Liver (tissue), 3 donors: ENCODE data around the gene PDPN.

Experiments used
- ATF3 ChIP-seq: IDR thresholded peaks from 2 replicates; pipeline ENCODE4 v1.6.1; 2016; ENCODE audit warnings: antibody characterized with exemption
- CTCF ChIP-seq: fragments of 150-350 bp; IDR thresholded peaks from 2 replicates; pipeline ENCODE4 v1.5.1; 2017; ENCODE audit warnings: improper control_type of control experiment, low read depth, low read length; ENCODE audit not compliant: missing input control
- EGR1 ChIP-seq, 2 donors: IDR thresholded peaks; 2 replicates each; pipeline ENCODE4 v1.6.1; 2016 to 2018; ENCODE audit warnings: antibody characterized with exemption in 2 of 2, low read depth in 2 of 2
- HNF4A ChIP-seq, 2 donors: conservative IDR thresholded peaks; 2 replicates each; pipeline ENCODE4 v1.6.1; 2016; ENCODE audit warnings: antibody characterized with exemption in 2 of 2, mild to moderate bottlenecking in 2 of 2
- HNF4G ChIP-seq: IDR thresholded peaks from 2 replicates; pipeline ENCODE4 v1.6.1; 2016; ENCODE audit warnings: antibody characterized with exemption
- JUND ChIP-seq, 2 donors: IDR thresholded peaks; 2 replicates each; pipeline ENCODE4 v1.6.1; 2016; ENCODE audit warnings: antibody characterized with exemption in 2 of 2
- MAX ChIP-seq: IDR thresholded peaks from 2 replicates; pipeline ENCODE4 v1.6.1; 2016; ENCODE audit warnings: antibody characterized with exemption
- RAD21 ChIP-seq, 2 donors: IDR thresholded peaks; 2 replicates each; pipeline ENCODE4 v1.6.1; 2016; ENCODE audit warnings: antibody characterized with exemption in 2 of 2, mild to moderate bottlenecking in 2 of 2
- TAF1 ChIP-seq: conservative IDR thresholded peaks from 2 replicates; pipeline ENCODE4 v1.6.1; 2016; ENCODE audit warnings: antibody characterized with exemption, mild to moderate bottlenecking
- YY1 ChIP-seq: IDR thresholded peaks from 2 replicates; pipeline ENCODE4 v1.6.1; 2016; ENCODE audit warnings: antibody characterized with exemption, mild to moderate bottlenecking
- donor health status: healthy.
- donor health status: healthy.

GRCh38 chr1:13663969-13664368 lies 80.3 kb downstream of the PDPN start:
- no peak for TF ChIP-seq HNF4G
- no peak for TF ChIP-seq CTCF
- no peak for TF ChIP-seq EGR1 (IDR thresholded peaks at IDR 0.05; ENCODE audit: low read depth in 2 of 2)
- TF ChIP-seq HNF4A (conservative IDR thresholded peaks at IDR 0.05), result no peak
- no peak for TF ChIP-seq JUND (IDR thresholded peaks at IDR 0.05)
- TF ChIP-seq YY1, result no peak
- TF ChIP-seq RAD21 (IDR thresholded peaks at IDR 0.05), result no peak
- TF ChIP-seq TAF1, result no peak
- no peak for TF ChIP-seq MAX
- no peak for TF ChIP-seq ATF3
